Body of pancreas (tissue), 4 donors: ENCODE data around the gene TTI1.

ENCODE experiments used
- POLR2A ChIP-seq, 3 donors: fragments of 450-650 bp; IDR thresholded peaks; one replicate each; pipeline ENCODE4 v1.6.1; 2016; ENCODE audit warnings: antibody characterized with exemption in 3 of 3, mild to moderate bottlenecking in 2 of 3
- TF ChIP-seq, protein P1 (sequence below), 7 experiments: fragments of 450-650 bp in 4 of 7; fragments of 200-600 bp in 3 of 7; sonication (generic) in 3 of 7; IDR thresholded peaks; one replicate each; pipeline ENCODE4 v1.5.1; 2016 to 2019; ENCODE audit warnings: antibody characterized with exemption in 7 of 7

DNA sequence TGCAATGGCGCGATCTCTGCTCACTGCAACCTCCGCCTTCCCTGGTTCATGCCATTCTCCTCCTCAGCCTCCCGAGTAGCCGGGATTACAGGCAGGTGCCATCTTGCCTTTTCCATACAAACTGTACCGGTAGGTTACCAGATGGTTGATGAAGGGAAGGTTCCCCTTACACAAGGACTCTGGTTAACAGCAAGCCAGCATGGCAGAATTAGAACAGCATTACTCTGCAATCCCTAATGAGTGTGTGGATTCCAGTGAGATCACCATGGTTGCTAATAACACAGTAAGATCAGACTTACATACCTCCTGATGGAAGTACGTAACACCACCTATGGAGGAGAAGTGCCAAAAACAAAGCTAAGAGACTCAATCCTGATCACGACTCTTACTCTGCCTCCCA is 51.7 kb downstream of the TTI1 start:
- no peak for TF ChIP-seq POLR2A (IDR thresholded peaks at IDR 0.05)
- TF ChIP-seq, protein P1, sequence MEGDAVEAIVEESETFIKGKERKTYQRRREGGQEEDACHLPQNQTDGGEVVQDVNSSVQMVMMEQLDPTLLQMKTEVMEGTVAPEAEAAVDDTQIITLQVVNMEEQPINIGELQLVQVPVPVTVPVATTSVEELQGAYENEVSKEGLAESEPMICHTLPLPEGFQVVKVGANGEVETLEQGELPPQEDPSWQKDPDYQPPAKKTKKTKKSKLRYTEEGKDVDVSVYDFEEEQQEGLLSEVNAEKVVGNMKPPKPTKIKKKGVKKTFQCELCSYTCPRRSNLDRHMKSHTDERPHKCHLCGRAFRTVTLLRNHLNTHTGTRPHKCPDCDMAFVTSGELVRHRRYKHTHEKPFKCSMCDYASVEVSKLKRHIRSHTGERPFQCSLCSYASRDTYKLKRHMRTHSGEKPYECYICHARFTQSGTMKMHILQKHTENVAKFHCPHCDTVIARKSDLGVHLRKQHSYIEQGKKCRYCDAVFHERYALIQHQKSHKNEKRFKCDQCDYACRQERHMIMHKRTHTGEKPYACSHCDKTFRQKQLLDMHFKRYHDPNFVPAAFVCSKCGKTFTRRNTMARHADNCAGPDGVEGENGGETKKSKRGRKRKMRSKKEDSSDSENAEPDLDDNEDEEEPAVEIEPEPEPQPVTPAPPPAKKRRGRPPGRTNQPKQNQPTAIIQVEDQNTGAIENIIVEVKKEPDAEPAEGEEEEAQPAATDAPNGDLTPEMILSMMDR (IDR thresholded peaks at IDR 0.05), result no peak
